Heart right ventricle (tissue), 16 donors: ENCODE data around the gene KCNMA1. TPM values are rescaled to one million over a fixed set of nuclear protein-coding genes. Genes with fewer than 3 reads are reported as not detected.
A peak's percentile ranks its signal among the peaks of the same experiment; 100 is the strongest.

ENCODE experiments used
- ATAC-seq, 8 donors: fragments of 200-7000 bp; cut with Tn5 transposase; one replicate each; pipeline ENCODE4 v1.9.1; 2020; ENCODE audit warnings: mild to moderate bottlenecking in 8 of 8, moderate library complexity in 8 of 8, moderate number of reproducible peaks in 1 of 8
- DNase-seq, 2 donors: peaks; one replicate each; pipeline ENCODE4 v3.0.0-alpha.2; 2020
- H3K27ac ChIP-seq, 10 donors: fragments of 200-600 bp; sonication (generic) in 2 of 10; one replicate each; pipeline versions ENCODE4 v1.5.0 to v1.8.0; 2020 to 2022; ENCODE audit warnings: mild to moderate bottlenecking in 3 of 10
- H3K27me3 ChIP-seq, 7 donors: fragments of 200-600 bp; one replicate each; pipeline ENCODE4 v1.8.0; 2021 to 2022; ENCODE audit warnings: mild to moderate bottlenecking in 2 of 7
- H3K36me3 ChIP-seq, 9 donors: fragments of 200-600 bp; sonication (generic) in 1 of 9; one replicate each; pipeline versions ENCODE4 v1.5.0 to v1.8.0; 2020 to 2022; ENCODE audit warnings: mild to moderate bottlenecking in 2 of 9
- H3K4me1 ChIP-seq, 9 donors: fragments of 200-600 bp; sonication (generic) in 1 of 9; one replicate each; pipeline versions ENCODE4 v1.5.0 to v1.8.0; 2020 to 2022; ENCODE audit warnings: mild to moderate bottlenecking in 4 of 9
- H3K4me3 ChIP-seq, 10 donors: fragments of 200-600 bp; sonication (generic) in 2 of 10; one replicate each; pipeline versions ENCODE4 v1.5.0 to v1.8.0; 2020 to 2022; ENCODE audit warnings: mild to moderate bottlenecking in 7 of 10, moderate library complexity in 2 of 10
- H3K9me3 ChIP-seq, 11 donors: fragments of 200-600 bp in 10 of 11; sonication (generic) in 2 of 11; one replicate each; pipeline versions ENCODE4 v1.5.0 to v1.8.0; 2013 to 2022; ENCODE audit warnings: mild to moderate bottlenecking in 2 of 11, control low read depth in 1 of 11, moderate library complexity in 1 of 11
- WGBS, 2 donors: extraction: QIAGEN DNeasy Blood & Tissue Kit; methylation state at CpG; one replicate each; pipeline ENCODE4 v1.1.7; 2013; ENCODE audit warnings: inconsistent platforms in 1 of 2; 5-methylcytosine and 5-hydroxymethylcytosine counted together
- intact Hi-C, 10 donors: fragments of 100-400 bp; cut with DNase I; formaldehyde crosslinking; loops; one replicate each; pipeline versions ENCODE4 v1.11.1 to v1.14.2; 2022
- polyA plus RNA-seq, 2 donors: library from polyadenylated mRNA; stranded (reverse); fragments of 200-250 nt; gene quantifications; one replicate each; pipeline ENCODE4 v1.2.3, GENCODE V29; 2013
- total RNA-seq, 10 donors: library from RNA; stranded (reverse); fragmentation: NEBNext Ultra II Directional in 3 of 10; extraction: Animal tissue kit (Norgen Biotek cat#: 25700) in 3 of 10; gene quantifications; one replicate each; pipeline versions ENCODE4 v1.2.1 to v1.2.4, GENCODE V29; 2021 to 2023
- TF ChIP-seq, protein P1 (sequence below), 9 donors: fragments of 200-600 bp; sonication (generic) in 2 of 9; IDR thresholded peaks; one replicate each; pipeline versions ENCODE4 v1.5.0 to v1.8.0; 2021 to 2022; ENCODE audit warnings: antibody characterized with exemption in 9 of 9, mild to moderate bottlenecking in 5 of 9, moderate library complexity in 1 of 9
- donor health status: Arrhythmogenic right ventricular cardiomyopathy.
- donor health status: ischemic (EF 13 %, LVEDD 7.1; RV severe dilation, severe dysfunction).
- donor health status: healthy with polysubstance abuse.
- donor health status: DM: no; HTN: yes; CAD: no.
- donor health status: DM: no; HTN: no; CAD: no.
- donor health status: ischemic (EF 25% LVEDD 6.9; RV normal size, moderate dysfunction).
- donor health status: ischemic (EF 25% LVEDD 5.7; RV mildly dilated, moderate dysfunction).
- donor health status: healthy.
- donor health status: DM: yes; HTN: yes; CAD: no.
- donor health status: Ischemic cardiomyopathy.
- donor health status: ischemic (EF 35%, LVEDD 5.7; RV mildly dilated, moderate dysfunction).
- donor health status: nonischemic (EF 11% LVEDD 7.7; RV severe dilation, severe dysfunction).
- donor health status: DM: yes; HTN: yes; CAD: no.
- donor health status: PGD.
- donor health status: ischemic (EF 29% LVEDD 5.4; RV normal size, mild dysfunction).
- donor health status: nonischemic (EF 23%, LVEDD 6.1; RV moderate dilation, normal function).

The KCNMA1 gene
- total and polyA plus RNA-seq, 12 donors = 0.59 to 5.3 (median 1.6) TPM

DNA sequence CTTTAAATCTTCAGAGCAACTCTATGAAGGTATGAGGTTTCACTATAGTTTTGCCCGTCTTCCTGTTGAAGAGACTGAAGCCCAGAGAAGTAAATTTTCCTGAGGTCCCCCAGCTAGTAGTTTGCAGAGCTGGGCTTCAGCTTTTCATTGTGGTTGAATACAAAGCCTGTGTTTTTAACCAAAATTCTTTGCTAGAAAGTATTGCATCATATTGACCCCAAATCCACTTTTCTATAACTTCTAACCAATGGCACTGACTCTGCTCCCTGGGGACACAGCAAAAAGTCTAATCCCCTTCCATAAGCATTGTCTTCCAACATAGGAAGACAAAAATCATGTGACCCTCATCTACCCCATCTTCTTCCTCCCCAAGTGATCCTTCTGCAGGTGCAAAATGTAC lies 93.0 kb downstream of the KCNMA1 start:
- intact Hi-C loops = no loop called here
- Histone ChIP-seq H3K36me3 (no peaks in the 10 kb centered on the region), H3K9me3 (peaks cover 0 to 31% (median 0%) of the 10 kb centered on the region in 11 donors), H3K27me3 (peaks cover 0 to 5% (median 0%) of the 10 kb centered on the region in 7 donors), H3K4me3 (no peak overlapping the region), H3K4me1 (peaks cover 0 to 13% (median 0%) of the 10 kb centered on the region in 9 donors), H3K27ac (no peak overlapping the region)
- TF ChIP-seq, protein P1, sequence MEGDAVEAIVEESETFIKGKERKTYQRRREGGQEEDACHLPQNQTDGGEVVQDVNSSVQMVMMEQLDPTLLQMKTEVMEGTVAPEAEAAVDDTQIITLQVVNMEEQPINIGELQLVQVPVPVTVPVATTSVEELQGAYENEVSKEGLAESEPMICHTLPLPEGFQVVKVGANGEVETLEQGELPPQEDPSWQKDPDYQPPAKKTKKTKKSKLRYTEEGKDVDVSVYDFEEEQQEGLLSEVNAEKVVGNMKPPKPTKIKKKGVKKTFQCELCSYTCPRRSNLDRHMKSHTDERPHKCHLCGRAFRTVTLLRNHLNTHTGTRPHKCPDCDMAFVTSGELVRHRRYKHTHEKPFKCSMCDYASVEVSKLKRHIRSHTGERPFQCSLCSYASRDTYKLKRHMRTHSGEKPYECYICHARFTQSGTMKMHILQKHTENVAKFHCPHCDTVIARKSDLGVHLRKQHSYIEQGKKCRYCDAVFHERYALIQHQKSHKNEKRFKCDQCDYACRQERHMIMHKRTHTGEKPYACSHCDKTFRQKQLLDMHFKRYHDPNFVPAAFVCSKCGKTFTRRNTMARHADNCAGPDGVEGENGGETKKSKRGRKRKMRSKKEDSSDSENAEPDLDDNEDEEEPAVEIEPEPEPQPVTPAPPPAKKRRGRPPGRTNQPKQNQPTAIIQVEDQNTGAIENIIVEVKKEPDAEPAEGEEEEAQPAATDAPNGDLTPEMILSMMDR (IDR thresholded peaks at IDR 0.05) = no peak
- no peak for DNase-seq
- no peak for ATAC-seq
- WGBS, 2 donors = 89% methylated on average over 1 of the region's 1 CpG

DNA sequence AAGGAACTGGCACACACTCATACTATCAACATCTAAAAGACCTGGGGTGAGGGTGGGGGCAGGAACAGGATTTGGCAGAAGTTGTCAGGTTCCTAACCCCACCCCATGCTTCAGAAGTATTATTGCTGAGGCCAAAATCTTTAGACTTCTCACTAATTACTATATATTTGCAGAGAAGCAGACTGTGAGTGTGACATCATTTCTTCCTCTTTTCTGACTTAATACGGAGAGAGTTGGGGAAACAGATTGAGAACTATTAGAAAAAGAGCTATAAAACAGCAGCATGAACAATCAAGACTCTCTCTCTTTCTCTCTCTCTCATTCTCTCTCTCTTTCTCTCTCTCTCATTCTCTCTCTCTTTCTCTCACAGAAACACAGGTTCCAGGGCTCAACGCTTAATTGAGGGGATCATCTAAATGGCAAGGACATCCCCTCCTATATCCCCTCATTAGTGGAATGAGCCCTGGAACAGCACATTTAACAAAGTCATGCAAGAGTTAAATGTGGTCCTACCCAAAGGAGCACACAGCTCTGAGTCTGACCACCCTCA lies 94.8 kb downstream of the KCNMA1 start:
- H3K9me3 ChIP-seq = peaks cover 0 to 31% (median 0%) of the 10 kb centered on the region in 11 donors
- DNase-seq (no peak), ATAC-seq (no peak)
- TF ChIP-seq, protein P1 (IDR thresholded peaks at IDR 0.05) = no peak
- H3K4me1 ChIP-seq = peaks cover 0 to 7% (median 0%) of the 10 kb centered on the region in 9 donors
- no peak overlapping the region for H3K4me3 ChIP-seq
- peak overlapping the region in 1 of 10 donors; percentile 12 for H3K27ac ChIP-seq
- peaks cover 0 to 5% (median 0%) of the 10 kb centered on the region in 7 donors for H3K27me3 ChIP-seq
- 90% methylated on average over 2 of the region's 2 CpGs for WGBS, 2 donors
- H3K36me3 ChIP-seq = no peaks in the 10 kb centered on the region
- intact Hi-C loops = no loop called here

DNA sequence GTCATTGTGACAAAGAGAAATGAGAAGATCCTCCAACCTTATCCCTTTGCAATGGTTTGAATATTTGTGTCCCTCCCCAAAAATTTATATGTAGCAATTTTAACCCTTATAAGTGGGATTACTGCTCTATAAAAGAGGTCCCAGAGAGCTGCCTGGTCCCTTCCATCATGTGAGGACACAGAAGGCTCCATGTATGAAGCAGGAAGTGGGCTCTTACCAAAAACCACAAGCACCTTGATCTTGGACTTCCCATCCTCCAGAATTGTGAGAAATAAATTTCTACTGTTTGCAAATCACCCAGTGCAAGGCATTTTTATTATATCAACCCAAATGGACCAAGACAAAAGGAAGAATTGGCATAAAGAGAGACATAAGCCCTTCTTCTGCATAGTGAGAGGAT lies 95.7 kb downstream of the KCNMA1 start:
- intact Hi-C loops = no loop called here
- H3K4me1 ChIP-seq = peaks cover 0 to 7% (median 0%) of the 10 kb centered on the region in 9 donors
- no peak overlapping the region for H3K27ac ChIP-seq
- no peak for ATAC-seq
- no peaks in the 10 kb centered on the region for H3K36me3 ChIP-seq
- peaks cover 0 to 31% (median 0%) of the 10 kb centered on the region in 11 donors for H3K9me3 ChIP-seq
- peaks cover 0 to 5% (median 0%) of the 10 kb centered on the region in 7 donors for H3K27me3 ChIP-seq
- TF ChIP-seq, protein P1 (IDR thresholded peaks at IDR 0.05) = no peak
- H3K4me3 ChIP-seq = no peak overlapping the region
- no peak for DNase-seq

DNA sequence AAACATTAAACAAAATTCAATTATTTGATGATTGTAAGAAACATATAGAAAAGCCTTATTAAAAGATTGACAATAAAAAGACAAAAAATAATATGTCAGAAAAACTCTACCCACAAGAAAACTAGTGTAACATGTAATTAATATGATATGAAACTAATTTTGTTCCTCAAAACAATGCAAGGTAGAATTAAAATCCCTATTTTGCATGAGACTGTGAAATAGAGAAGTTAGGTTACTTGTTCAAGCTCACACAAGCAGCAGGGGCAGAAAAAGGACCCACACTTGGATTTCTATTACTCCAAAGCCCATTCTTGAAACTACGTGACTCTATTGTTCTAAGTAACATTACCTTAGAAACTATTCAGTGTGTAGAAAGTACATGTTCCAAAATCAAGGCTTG lies 96.4 kb downstream of the KCNMA1 start:
- H3K27ac ChIP-seq = no peak overlapping the region
- peaks cover 0 to 5% (median 0%) of the 10 kb centered on the region in 7 donors for H3K27me3 ChIP-seq
- intact Hi-C loops = no loop called here
- WGBS, 2 donors = 91 to 95% methylated on average over 1 of the region's 1 CpG
- no peak for ATAC-seq
- peaks cover 0 to 31% (median 0%) of the 10 kb centered on the region in 11 donors for H3K9me3 ChIP-seq
- TF ChIP-seq, protein P1 (IDR thresholded peaks at IDR 0.05) = no peak
- peaks cover 0 to 7% (median 0%) of the 10 kb centered on the region in 9 donors for H3K4me1 ChIP-seq
- no peak for DNase-seq
- no peak overlapping the region for H3K4me3 ChIP-seq
- H3K36me3 ChIP-seq = no peaks in the 10 kb centered on the region
